ENCODE measurements around the gene VASN. TPM values are rescaled to one million over a fixed set of nuclear protein-coding genes. Genes with fewer than 3 reads are reported as not detected.

Gene VASN
- total and polyA plus RNA-seq, 9 of the 15 experiments (the other 6 are each of a cell fraction or from before 2014, with no cell fraction given): 0.01 to 2.5 (median 0.41) TPM; not detected in 1

- peak in 1 of 2 experiments; percentile 71; a peak in 3 of 4 replicates for TF ChIP-seq MNT (conservative IDR thresholded peaks at IDR 0.05)
- 0 out of 2 replicates have a peak, but pooled peaks have one; percentile 26 for TF ChIP-seq POLR2G (IDR thresholded peaks at IDR 0.05; ENCODE audit: low read depth, low read length)
- peak in 1 of 2 experiments; percentile 23 for TF ChIP-seq E2F6 (IDR thresholded peaks at IDR 0.05; ENCODE audit: borderline replicate concordance in 1 of 2, extremely low read depth in 1 of 2, insufficient read depth in 1 of 2, insufficient read length in 1 of 2, low read depth in 1 of 2, low read length in 1 of 2, poor library complexity in 1 of 2, severe bottlenecking in 1 of 2)
- 0 out of 2 replicates have a peak, but pooled peaks have one; percentile 25 for TF ChIP-seq CREM (IDR thresholded peaks at IDR 0.05; ENCODE audit: low read depth)
- TF ChIP-seq CXXC5 (CRISPR knock-in tag; IDR thresholded peaks at IDR 0.05): 0 out of 2 replicates have a peak, but pooled peaks have one; percentile 14
Observed at GRCh38 chr16:4373909-4374742, 2.5 kb downstream of the VASN start (continued).

All from K562 (cell line).